Germinal center (tissue), 1 donor: ENCODE measurements around the gene CA9.

Experiments used
- DNase-seq: peaks from one replicate; pipeline ENCODE4 v3.0.0; 2012; ENCODE audit warnings: mixed read lengths, low spot score

Gene CA9

DNA sequence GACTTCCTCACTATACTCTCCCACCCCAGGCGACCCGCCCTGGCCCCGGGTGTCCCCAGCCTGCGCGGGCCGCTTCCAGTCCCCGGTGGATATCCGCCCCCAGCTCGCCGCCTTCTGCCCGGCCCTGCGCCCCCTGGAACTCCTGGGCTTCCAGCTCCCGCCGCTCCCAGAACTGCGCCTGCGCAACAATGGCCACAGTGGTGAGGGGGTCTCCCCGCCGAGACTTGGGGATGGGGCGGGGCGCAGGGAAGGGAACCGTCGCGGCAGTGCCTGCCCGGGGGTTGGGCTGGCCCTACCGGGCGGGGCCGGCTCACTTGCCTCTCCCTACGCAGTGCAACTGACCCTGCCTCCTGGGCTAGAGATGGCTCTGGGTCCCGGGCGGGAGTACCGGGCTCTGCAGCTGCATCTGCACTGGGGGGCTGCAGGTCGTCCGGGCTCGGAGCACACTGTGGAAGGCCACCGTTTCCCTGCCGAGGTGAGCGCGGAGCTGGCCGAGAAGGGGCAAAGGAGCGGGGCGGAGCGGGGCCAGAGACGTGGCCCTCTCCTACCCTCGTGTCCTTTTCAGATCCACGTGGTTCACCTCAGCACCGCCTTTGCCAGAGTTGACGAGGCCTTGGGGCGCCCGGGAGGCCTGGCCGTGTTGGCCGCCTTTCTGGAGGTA lies 2.1 kb downstream of the CA9 start:
- DNase-seq = peak; percentile 35

DNA sequence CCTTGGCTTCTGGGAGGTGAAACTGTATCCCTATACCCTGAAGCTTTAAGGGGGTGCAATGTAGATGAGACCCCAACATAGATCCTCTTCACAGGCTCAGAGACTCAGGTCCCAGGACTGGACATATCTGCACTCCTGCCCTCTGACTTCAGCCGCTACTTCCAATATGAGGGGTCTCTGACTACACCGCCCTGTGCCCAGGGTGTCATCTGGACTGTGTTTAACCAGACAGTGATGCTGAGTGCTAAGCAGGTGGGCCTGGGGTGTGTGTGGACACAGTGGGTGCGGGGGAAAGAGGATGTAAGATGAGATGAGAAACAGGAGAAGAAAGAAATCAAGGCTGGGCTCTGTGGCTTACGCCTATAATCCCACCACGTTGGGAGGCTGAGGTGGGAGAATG lies 5.4 kb downstream of the CA9 start:
- no peak for DNase-seq

DNA sequence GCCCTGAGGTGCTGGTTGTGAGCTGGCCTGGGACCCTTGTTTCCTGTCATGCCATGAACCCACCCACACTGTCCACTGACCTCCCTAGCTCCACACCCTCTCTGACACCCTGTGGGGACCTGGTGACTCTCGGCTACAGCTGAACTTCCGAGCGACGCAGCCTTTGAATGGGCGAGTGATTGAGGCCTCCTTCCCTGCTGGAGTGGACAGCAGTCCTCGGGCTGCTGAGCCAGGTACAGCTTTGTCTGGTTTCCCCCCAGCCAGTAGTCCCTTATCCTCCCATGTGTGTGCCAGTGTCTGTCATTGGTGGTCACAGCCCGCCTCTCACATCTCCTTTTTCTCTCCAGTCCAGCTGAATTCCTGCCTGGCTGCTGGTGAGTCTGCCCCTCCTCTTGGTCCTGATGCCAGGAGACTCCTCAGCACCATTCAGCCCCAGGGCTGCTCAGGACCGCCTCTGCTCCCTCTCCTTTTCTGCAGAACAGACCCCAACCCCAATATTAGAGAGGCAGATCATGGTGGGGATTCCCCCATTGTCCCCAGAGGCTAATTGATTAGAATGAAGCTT lies 6.1 kb downstream of the CA9 start:
- DNase-seq = no peak

DNA sequence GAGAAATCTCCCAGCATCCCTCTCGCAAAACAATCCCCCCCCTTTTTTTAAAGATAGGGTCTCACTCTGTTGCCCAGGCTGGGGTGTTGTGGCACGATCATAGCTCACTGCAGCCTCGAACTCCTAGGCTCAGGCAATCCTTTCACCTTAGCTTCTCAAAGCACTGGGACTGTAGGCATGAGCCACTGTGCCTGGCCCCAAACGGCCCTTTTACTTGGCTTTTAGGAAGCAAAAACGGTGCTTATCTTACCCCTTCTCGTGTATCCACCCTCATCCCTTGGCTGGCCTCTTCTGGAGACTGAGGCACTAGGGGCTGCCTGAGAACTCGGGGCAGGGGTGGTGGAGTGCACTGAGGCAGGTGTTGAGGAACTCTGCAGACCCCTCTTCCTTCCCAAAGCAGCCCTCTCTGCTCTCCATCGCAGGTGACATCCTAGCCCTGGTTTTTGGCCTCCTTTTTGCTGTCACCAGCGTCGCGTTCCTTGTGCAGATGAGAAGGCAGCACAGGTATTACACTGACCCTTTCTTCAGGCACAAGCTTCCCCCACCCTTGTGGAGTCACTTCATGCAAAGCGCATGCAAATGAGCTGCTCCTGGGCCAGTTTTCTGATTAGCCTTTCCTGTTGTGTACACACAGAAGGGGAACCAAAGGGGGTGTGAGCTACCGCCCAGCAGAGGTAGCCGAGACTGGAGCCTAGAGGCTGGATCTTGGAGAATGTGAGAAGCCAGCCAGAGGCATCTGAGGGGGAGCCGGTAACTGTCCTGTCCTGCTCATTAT lies 6.8 kb downstream of the CA9 start:
- DNase-seq = peak; percentile 74

DNA sequence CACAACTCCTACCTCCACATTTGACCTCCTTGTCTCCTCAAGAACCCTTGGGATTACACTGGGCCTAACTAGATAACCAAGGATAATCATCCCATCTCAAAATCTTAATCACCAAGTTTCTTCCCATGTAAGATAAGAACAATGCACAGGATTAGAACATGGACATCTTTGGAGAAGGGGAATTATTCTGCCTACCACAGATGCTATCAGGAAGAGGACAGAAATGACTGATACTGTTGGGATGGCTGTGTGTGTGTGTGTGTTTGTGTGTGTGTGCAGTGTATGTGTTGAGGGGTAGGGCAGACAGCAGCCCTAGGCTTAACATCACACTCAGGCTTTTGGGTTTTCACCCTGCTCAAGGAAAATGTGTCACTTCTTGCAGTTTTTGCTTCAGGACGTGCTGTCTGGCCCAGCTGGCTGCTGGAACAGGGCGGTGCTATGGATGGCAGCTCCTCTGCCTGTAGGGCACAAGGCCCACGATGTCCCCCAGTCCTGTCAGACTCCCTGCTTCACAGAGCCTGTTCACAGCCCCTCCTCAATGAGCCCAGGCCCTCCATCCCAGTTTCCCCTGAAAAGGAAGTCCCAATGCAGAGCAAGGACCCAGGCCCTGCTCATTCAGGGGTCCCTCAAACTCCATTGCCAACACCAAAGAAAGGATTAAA lies 7.7 kb downstream of the CA9 start:
- no peak for DNase-seq

DNA sequence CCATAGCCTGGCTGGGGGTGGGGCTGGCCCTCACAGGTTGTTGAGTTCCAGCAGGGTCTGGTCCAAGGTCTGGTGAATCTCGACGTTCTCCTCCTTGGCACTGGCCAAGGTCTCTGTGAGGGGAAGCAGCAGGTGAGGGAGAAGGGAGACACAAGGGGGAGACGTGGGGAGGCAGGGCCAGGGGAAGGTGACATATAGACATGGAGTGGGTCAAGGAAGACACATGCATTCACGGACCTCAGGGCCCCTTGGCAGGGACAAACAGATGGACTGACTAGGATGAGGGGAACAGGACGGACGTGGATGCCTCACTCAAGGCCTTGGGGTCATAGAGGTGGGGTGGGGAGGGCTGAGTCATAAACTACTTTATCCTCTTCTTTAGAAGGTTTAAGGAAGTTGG lies 8.3 kb downstream of the CA9 start:
- DNase-seq = no peak

DNA sequence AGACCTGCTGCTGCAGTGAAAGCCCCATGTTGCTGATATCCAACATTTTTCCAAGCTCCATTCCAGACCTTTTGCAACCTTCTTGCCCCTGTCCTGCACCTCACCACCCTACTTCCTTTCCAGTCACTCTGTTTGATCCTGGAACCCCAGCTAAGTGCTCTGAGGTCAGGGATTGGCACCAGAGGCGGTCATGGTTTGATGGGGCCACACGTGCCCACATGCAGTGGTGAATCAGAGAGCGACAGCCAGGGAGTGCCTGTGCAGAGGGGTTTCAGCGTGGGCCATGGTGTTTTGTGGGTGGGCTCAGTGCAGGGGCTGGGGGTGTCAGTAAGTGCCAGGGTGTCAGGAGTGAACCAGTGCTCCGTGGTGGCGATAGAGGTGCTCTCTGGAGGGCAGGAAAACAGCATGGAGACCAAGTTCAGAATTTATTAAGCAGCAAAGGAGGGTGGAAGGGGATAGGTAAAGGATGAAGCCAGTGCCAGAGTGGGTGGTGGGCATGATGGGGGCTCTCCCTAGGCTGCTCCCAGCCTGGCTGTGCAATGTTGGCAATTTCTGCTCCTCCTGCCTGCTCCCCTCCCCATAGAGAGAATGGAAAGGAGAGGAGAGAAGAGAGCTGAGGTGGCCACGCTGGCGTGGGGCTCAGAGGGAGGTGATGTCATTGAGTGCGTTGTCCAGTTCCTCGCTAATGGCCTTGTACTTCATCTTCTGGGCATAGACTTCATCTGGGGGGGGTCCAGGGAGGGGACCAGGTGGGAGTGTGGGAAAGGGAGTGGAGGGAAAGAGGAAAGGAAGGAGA lies 9.0 kb downstream of the CA9 start:
- DNase-seq = no peak

DNA sequence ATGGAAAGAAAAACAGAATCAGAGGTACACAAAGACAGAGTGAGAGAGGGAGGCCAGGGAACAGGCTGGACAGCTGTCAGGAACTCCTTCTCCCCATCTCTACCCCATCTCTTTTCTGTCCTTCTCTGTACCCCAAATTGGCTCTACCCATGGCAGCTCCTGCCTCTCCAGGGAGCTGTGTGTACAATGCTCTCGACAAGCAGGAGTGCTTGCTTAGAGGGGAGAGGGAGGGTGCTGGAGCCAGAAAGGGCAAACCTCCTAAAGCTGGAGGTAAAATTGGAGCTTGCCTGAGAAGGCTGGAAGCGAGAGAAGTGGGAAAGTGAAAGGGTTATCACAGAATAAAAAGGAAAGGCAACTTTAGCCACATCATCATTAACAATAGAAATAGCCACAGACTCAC lies 9.6 kb downstream of the CA9 start:
- no peak for DNase-seq

DNA sequence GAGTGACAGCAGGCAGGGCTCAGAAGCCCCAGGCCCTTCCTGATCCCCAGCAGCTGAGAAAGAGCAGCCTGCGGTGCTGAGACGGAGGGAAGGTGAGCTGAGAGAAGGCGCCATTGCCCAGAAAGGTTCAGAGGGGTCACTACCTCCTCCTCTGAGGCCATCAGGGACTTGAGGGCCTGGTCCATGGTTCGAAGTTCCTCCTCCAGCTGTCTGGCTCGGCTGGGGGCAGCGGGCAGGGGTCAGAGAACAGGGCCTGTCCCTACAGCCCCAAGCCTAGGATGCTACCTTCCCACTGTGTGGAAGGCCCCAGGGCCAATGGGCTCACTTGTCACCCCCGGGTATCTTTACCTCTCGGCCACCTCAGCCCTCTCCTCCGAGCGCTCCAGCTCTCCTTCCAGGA lies 11.2 kb downstream of the CA9 start:
- DNase-seq = no peak

DNA sequence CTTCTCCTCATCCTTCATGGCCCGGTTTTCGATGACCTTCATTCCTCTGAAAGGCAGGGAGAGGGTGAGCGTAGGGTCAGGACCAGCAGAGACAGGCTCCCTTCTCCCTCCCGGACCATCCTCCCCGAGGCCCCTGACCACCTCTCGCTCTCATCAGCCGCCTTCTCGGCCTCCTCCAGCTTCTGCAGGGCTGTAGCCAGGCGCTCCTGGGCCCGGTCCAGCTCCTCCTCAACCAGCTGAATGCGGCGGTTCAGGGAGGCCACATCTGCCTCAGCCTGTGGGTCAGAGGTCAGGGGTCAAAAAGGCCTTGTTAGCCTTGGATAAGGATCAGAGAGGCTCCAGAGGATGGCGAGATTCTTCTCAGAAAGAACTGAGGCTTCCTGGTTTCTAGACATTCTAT lies 11.8 kb downstream of the CA9 start:
- no peak for DNase-seq

DNA sequence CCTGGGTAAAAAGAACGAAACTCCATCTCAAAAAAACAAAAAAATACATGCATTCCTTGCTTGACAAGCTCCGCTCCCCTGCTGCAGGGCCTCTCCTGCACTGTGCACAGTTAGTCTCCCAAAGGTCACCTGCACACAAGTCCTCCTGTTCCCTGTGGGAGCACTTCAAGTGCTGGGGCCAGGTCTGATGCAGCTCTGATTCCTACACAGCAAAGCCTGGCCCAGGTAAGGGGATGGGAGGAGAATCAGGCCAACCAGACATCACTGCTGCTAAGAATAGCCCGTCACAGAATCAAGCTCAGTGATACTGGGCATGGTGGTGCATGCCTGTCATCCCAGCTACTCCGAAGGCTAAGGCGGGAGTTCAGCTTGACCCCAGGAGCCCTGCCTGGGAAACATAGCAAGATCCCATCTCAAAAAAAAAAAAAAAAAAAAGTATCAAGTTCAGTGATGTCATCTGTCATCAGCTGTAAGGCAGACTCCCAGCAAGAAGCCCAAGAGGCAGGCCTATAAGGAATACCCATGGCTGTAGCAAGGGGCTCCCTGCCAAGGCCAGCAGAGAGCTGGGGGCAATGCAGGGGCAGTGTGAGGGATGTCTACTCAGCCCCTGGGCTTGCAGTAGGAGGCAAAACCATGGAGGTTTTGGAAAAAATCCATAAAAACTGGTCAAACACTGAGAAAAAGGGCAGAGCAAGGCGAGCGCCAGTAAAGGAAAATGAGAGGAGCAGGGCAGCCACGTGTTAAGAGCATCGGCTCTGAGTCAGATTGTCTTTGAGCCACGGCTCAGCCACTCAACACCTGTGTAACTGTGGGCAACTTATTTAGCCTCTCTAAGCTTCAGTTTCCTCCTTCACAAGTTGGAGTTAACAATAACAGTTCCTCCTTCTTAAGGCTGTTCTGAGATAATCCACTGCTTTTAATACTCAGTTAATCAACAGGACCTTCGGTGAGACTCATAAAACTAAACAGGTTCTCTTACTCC lies 12.8 kb downstream of the CA9 start:
- no peak for DNase-seq

DNA sequence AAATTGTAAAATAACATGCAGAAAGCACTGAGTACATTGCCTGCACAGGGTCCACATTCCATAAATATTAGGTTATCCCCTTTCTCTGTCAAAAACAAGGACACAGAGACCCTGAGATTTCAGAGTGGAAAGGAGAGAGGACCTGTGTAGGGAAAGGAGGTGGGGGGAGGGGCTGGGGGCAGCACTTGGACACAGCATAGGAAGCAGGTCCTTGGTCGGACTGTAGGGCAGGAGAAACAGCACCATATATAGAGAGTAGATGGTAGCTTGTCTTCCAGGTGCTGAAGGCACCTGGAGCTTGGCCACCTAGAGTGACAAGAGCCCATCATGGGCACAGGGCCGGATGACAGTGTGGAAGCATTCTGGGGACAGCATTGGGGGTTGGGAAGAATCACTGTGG lies 13.6 kb downstream of the CA9 start:
- no peak for DNase-seq

DNA sequence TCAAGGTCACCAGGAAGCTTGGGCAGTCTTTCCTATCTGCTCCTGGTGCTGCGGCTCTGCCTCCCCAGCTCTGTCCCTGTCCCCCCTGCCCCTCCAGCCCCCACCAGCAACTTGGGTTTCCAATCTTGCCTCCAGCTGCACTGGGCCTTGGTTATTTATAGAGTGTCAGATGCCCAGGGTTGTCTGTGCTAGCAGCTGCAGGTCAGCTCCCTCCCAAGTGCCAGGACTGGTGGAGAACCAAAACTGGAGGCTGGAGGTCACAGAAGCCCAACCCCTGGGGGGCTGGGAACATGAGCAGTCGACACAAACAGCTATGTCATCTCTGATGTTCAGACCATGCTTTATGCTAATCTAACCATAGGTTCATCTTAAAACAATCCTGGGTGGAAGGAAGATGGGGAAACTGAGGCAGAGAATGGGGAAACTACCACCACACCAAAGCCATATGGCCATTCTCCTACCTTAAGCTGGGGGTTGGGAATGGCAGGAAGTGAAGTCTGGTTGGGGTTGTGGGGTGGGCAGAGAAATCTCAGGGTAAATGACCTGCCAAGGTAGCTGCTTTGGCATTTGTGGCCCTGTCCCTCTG lies 14.3 kb downstream of the CA9 start:
- no peak for DNase-seq

DNA sequence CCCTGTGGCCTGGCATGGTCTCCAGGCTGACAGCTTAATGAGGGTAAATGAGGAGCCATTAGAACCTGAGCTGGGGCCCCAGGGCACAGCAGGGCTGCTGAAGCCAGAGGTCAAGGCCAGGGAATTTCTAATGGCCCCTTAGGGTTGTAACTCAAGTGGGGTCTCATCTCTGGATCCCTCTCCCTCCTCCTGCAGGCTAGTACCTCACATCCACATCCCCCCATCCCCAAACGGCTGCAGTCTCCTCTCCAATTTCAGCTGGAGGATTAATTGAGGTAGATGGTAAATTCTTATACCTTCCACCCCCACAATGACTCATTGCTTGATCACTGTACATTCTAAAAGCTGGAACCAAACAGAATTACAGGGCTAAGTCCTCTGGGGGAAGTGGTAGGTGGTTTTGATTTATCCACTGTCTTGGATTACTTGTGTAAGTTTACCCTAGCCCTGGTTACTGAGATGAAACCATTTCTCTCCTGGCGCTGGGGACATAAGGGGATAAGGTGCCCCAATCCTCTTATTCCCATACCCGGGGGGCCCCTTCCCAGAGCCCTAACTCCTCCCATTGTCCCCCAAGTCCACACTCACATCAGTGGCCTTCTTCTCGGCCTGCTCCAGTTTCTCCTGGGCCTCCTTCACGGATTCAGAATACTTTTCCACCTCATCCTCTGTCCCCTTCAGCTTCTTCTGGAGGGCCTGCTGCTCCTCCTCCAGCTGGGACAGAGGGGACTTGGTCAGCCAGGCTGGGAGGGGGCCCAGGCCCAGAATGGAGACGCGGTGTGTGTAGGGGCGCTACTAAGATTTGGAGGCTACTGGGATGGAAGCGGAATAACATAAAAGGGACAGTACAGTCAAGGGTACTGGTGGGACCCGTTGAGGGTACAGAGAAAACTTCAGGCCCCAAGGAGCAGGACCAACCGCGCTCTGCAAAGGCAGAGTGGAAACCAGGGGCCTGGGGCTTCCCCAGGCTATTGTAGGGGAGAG lies 15.1 kb downstream of the CA9 start:
- no peak for DNase-seq

DNA sequence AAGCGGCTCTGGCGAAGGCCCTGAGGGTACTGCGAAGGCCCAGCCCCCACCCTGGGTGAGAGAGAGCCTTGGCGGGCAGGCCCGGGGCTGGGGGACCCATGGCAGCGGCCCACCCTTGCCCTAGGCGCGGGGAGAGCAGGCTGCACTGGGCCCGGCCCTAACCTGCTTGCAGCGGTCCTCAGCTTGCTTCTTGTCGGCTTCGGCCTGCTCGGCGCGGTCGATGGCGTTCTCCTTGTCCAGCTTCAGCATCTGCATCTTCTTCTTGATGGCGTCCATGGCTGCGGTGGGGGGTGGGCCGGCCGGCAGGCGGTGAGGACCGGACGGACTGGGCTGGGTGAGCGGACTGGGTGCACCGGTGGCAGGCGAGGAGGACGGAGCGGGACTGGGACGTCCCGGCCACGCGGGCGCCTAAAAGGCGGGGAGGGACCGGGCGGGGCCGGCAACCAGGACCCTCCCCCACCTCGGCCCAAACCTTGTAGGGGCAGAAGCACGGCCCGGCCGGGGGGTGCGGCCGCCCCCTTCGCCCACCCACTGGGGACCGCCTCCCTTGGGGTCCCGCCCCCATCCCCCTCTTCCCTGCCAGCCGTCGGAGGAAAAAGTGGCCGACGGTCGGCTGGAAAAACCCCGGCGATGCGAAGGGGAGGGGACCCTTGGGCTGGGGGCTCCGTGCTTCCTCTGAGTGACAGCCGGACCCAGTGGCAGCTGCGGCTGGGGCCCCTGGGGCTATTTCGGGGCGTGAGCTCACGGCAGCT lies 16.0 kb downstream of the CA9 start, which contains the start of gene TPM2:
TPM2 (minus strand) TSS at position 384 of the 752 bp plus-strand sequence; CDS start at position 276, 108 bp downstream.
- DNase-seq = no peak

DNA sequence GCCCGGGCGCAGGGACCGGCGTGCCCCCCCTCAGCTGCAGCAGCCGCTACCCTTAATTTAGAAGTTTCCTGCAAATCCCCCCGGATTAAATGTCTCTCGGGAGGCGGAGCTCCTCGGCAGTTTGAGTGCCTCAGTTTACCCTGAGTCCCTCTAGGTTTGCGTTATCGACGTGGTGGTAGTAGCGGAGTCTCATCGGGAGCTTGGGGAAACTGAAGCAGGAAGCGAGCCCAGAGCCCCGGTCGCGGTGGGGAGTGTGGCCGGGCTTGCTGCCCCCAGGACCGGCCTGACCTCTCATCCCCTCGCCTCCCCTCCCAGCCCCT lies 16.5 kb downstream of the CA9 start:
- no peak for DNase-seq

DNA sequence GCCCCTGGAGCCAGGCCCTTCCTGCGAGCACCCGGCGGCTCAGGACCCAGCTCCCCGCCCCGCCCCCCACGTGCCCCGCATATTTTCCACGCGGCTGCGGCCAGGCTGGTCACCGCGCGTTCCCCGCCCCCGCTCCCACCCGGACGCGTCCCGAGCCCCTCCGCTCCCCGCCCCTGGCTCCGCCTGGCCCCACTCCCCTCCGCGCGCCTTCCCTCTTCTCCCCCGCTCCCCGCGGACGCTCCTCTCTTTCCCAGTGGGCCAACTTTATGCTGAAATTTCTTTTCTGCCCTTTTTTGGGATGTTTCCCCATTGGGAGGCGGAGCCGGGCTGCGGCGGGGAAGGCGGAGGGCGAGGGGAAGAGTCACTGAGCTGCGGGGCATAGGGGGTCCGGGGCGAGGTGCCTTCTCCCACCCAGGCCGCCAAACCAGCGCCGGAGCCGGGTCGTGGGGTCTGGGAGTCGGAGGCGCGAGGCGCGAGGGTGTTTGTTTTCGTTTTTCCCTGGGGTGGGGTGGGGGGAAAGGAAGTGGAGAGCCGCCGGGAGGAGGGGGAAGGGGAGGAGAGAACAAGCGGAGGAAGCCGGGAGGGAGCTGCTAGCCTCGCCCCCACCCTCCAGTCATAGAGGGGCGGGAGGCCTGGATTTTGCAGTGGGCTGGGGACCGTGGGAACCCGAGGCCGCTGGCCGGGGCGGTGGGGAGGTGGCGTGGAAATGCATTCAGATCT lies 17.0 kb downstream of the CA9 start:
- peak; percentile 46 for DNase-seq

DNA sequence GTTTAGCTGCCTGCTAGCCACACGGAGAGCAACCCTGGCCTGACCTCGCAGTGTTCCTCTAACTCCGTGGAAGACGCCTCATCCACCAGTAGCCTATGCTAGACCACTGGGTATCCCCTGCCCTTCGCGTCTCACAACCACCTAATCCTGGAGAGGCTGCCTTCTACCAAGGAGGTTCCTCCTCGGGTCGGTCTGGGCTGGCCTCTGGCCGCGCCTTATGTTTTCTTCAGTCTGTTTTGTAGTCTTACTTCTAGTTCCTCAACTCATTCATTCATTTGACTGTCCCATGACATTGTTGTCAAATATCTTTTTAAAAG lies 17.6 kb downstream of the CA9 start:
- no peak for DNase-seq
